IMR-90 (cell line): Measurements from ENCODE around the gene CPNE1. TPM values are rescaled to one million over a fixed set of nuclear protein-coding genes. Genes with fewer than 3 reads are reported as not detected.

ENCODE experiments used
- ATAC-seq: fragments of 200-7000 bp; cut with Tn5 transposase; 2 replicates; pipeline ENCODE4 v1.9.1; 2020; ENCODE audit warnings: low read depth, mild to moderate bottlenecking, moderate library complexity
- BruUV-seq: library from RNA; stranded (reverse); fragments of 400-500 nt; replicated peaks from 2 replicates; lab custom pipeline; 2021; lab: Mats Ljungman, UMichigan
- CTCF ChIA-PET: fragments of 300-600 bp; formaldehyde crosslinking; extraction: SDS; loops from one replicate; lab custom pipeline; 2021; ENCODE audit warnings: antibody characterized with exemption; lab: Yijun Ruan, JAX
- POLR2A ChIA-PET: fragments of 300-600 bp; sonication (Branson Sonifier 250); formaldehyde crosslinking; loops from one replicate; lab custom pipeline; 2022; ENCODE audit warnings: antibody characterized with exemption; ENCODE audit not compliant: unreplicated experiment; lab: Charles Lee
- DNase-seq: peaks from one replicate; pipeline ENCODE4 v3.0.0; 2013
- H2AFZ ChIP-seq: replicated peaks from 2 replicates; pipeline ENCODE3; 2013; ENCODE audit warnings: low read length, mild to moderate bottlenecking; ENCODE audit not compliant: poor library complexity
- H2AK5ac ChIP-seq: 2 replicates; pipeline ENCODE4 v1.6.1; 2013; ENCODE audit warnings: low read depth, low read length, inconsistent platforms
- H2AK9ac ChIP-seq: replicated peaks from 2 replicates; pipeline ENCODE3; 2013; ENCODE audit warnings: mild to moderate bottlenecking, low read depth, low read length, moderate library complexity; ENCODE audit not compliant: poor library complexity
- H2BK120ac ChIP-seq: 2 replicates; pipeline ENCODE4 v1.6.1; 2013; ENCODE audit warnings: low read depth, low read length, inconsistent platforms
- H2BK15ac ChIP-seq: 3 replicates; pipeline ENCODE4 v1.6.1; 2013; ENCODE audit warnings: low read depth, low read length, inconsistent platforms
- H2BK20ac ChIP-seq: 2 replicates; pipeline ENCODE4 v1.6.1; 2013; ENCODE audit warnings: low read depth, mild to moderate bottlenecking, inconsistent platforms, low read length, moderate library complexity
- H2BK5ac ChIP-seq: 2 replicates; pipeline ENCODE4 v1.6.1; 2013; ENCODE audit warnings: mild to moderate bottlenecking, low read depth, low read length, inconsistent platforms; ENCODE audit not compliant: poor library complexity, severe bottlenecking
- H3K14ac ChIP-seq: replicated peaks from 2 replicates; pipeline ENCODE4 v1.6.1; 2013; ENCODE audit warnings: low read depth, low read length, inconsistent platforms
- H3K18ac ChIP-seq: 2 replicates; pipeline ENCODE4 v1.6.1; 2013; ENCODE audit warnings: low read depth, low read length, control low read depth
- H3K23ac ChIP-seq: 2 replicates; pipeline ENCODE4 v1.6.1; 2013; ENCODE audit warnings: low read depth, low read length, inconsistent platforms
- H3K27ac ChIP-seq: 2 replicates; pipeline ENCODE4 v1.5.1; 2013; ENCODE audit warnings: mild to moderate bottlenecking, control low read depth, low read length; ENCODE audit not compliant: insufficient read depth
- H3K27me3 ChIP-seq: 2 replicates; pipeline ENCODE4 v1.6.1; 2013; ENCODE audit warnings: low read length; ENCODE audit not compliant: control insufficient read depth, insufficient read depth
- H3K36me3 ChIP-seq: 2 replicates; pipeline ENCODE4 v1.6.1; 2013; ENCODE audit warnings: low read length, mixed read lengths; ENCODE audit not compliant: control insufficient read depth, insufficient read depth
- H3K4ac ChIP-seq: 2 replicates; pipeline ENCODE4 v1.6.1; 2013; ENCODE audit warnings: low read depth, low read length, inconsistent platforms
- H3K4me1 ChIP-seq: 2 replicates; pipeline ENCODE4 v1.6.1; 2013; ENCODE audit warnings: low read length, mixed read lengths; ENCODE audit not compliant: control insufficient read depth, insufficient read depth
- H3K4me2 ChIP-seq: 2 replicates; pipeline ENCODE4 v1.6.1; 2013; ENCODE audit warnings: low read depth, mild to moderate bottlenecking, control low read depth, low read length, moderate library complexity
- H3K4me3 ChIP-seq: 2 replicates; pipeline ENCODE4 v1.5.1; 2013; ENCODE audit warnings: low read depth, mild to moderate bottlenecking, control low read depth, low read length, moderate library complexity; ENCODE audit not compliant: insufficient read depth
- H3K56ac ChIP-seq: 2 replicates; pipeline ENCODE4 v1.6.1; 2013; ENCODE audit warnings: low read length, inconsistent platforms; ENCODE audit not compliant: insufficient read depth; ENCODE audit errors: extremely low read depth
- H3K79me1 ChIP-seq, 2 experiments: 2 replicates each; pipeline ENCODE4 v1.6.1; 2013; ENCODE audit warnings: low read length in 2 of 2, inconsistent platforms in 1 of 2, low read depth in 1 of 2
- H3K9ac ChIP-seq: 2 replicates; pipeline ENCODE4 v1.6.1; 2013; ENCODE audit warnings: low read depth, low read length, control low read depth
- H3K9me1 ChIP-seq: 2 replicates; pipeline ENCODE4 v1.6.1; 2013; ENCODE audit warnings: low read length, inconsistent platforms; ENCODE audit not compliant: insufficient read depth
- H3K9me3 ChIP-seq: 2 replicates; pipeline ENCODE4 v1.6.1; 2013; ENCODE audit warnings: low read length; ENCODE audit not compliant: control insufficient read depth, insufficient read depth
- H4K20me1 ChIP-seq: 2 replicates; pipeline ENCODE4 v1.6.1; 2013; ENCODE audit warnings: low read length, inconsistent platforms; ENCODE audit not compliant: insufficient read depth
- H4K5ac ChIP-seq: 2 replicates; pipeline ENCODE4 v1.6.1; 2013; ENCODE audit warnings: mild to moderate bottlenecking, low read depth, low read length, control low read depth
- H4K8ac ChIP-seq, 2 experiments: 2 replicates each; pipeline ENCODE4 v1.6.1; 2013; ENCODE audit warnings: low read depth in 2 of 2, low read length in 2 of 2, control low read depth in 1 of 2, inconsistent platforms in 1 of 2
- H4K91ac ChIP-seq: 2 replicates; pipeline ENCODE4 v1.6.1; 2013; ENCODE audit warnings: low read depth, low read length, inconsistent platforms; ENCODE audit not compliant: insufficient read depth
- CEBPB ChIP-seq: IDR thresholded peaks from 2 replicates; pipeline ENCODE4 v1.6.1; 2012; ENCODE audit warnings: low read depth, low read length, improper control_type of control experiment
- CHD1 ChIP-seq: IDR thresholded peaks from 2 replicates; pipeline ENCODE4 v1.6.1; 2012; ENCODE audit warnings: low read depth, low read length, improper control_type of control experiment
- MAFK ChIP-seq: IDR thresholded peaks from 2 replicates; pipeline ENCODE4 v1.6.1; 2012; ENCODE audit warnings: low read depth, low read length, improper control_type of control experiment
- MXI1 ChIP-seq: IDR thresholded peaks from 2 replicates; pipeline ENCODE4 v1.6.1; 2012; ENCODE audit warnings: low read depth, mild to moderate bottlenecking, low read length, moderate library complexity, borderline replicate concordance
- WGBS, 2 experiments: methylation state at CpG; one replicate each; pipeline versions ENCODE4 v1.1.5 to v1.1.7; 2013; ENCODE audit warnings: missing lambda C conversion rate in 2 of 2; ENCODE audit not compliant: insufficient read length in 1 of 2; ENCODE audit errors: extremely low coverage in 2 of 2; 5-methylcytosine and 5-hydroxymethylcytosine counted together
- dilution Hi-C: fragments of 300-500 bp; cut with HindIII; formaldehyde crosslinking; loops from one replicate; pipeline ENCODE4 v1.14.3; 2018; ENCODE audit warnings: low sequenced_read_pairs; ENCODE audit not compliant: unreplicated experiment
- in situ Hi-C: fragments of 300-500 bp; cut with MboI; formaldehyde crosslinking; loops from 3 replicates; pipeline ENCODE4 v1.14.3; 2019; ENCODE audit warnings: low sequenced_read_pairs, inconsistent platforms, mixed read lengths
- intact Hi-C: fragments of 100-400 bp; cut with micrococcal nuclease; formaldehyde crosslinking; loops from 2 replicates; pipeline ENCODE4 v1.10.0; 2022
- polyA plus RNA-seq, 3 experiments: library from polyadenylated mRNA; depleted of rRNA; stranded (reverse); fragments of >200 nt; gene quantifications; 2 replicates each; pipeline ENCODE4 v1.2.3, GENCODE V29; 2012; ENCODE audit warnings: low replicate concordance in 1 of 3
- total RNA-seq: library from RNA; depleted of rRNA; stranded (reverse); fragments of >200 nt; gene quantifications from 2 replicates; pipeline ENCODE4 v1.2.3, GENCODE V29; 2012
- TF ChIP-seq, protein P1 (sequence below): conservative IDR thresholded peaks from 2 replicates; pipeline ENCODE4 v1.5.1; 2012; ENCODE audit warnings: mild to moderate bottlenecking, low read depth, low read length, improper control_type of control experiment

Gene CPNE1
- total and polyA plus RNA-seq, 2 of the 4 experiments (the other 2 are of a cell fraction) = 163 to 165 TPM

DNA sequence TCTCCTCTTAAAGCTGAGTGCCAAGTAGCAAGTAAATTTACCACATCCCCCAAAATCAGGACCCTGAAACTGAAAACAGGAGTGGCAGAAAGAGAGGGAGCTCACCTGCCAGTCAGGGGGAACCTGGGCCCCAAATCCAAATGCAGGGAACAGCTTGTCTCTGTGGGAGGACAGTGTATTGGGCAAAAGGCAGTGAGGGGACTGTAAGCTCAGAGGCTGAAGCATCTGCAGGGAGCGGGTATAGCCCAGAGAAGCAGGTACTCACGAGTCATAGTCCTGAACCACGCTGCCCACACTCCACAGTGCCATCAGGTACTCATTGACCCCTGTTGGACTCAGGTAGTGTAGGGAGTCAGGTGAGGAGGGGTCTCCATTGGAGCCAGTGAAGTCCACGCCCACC, 34.1 kb downstream of the CPNE1 start:
- Histone ChIP-seq H2BK20ac (no peak overlapping the region), H3K14ac (no peak overlapping the region), H2BK120ac (no peak overlapping the region), H2BK15ac (no peak overlapping the region), H3K4ac (no peak overlapping the region), H3K4me2 (no peak overlapping the region), H2AK9ac (no peak overlapping the region), H3K9me3 (no peaks in the 10 kb centered on the region), H4K91ac (no peak overlapping the region), H3K9me1 (peaks cover 29% of the 10 kb centered on the region), H3K27me3 (no peaks in the 10 kb centered on the region), H3K4me1 (peaks cover 3% of the 10 kb centered on the region; the same call in 1 of the 2 replicates), H3K36me3 (peaks cover 47% of the 10 kb centered on the region), H3K18ac (no peak overlapping the region), H4K20me1 (peaks cover 44% of the 10 kb centered on the region), H2BK5ac (no peak overlapping the region), H3K4me3 (no peak overlapping the region), H2AK5ac (no peak overlapping the region), H3K56ac (no peak overlapping the region), H4K5ac (no peak overlapping the region), H3K23ac (no peak overlapping the region), H4K8ac (no peak overlapping the region), H3K27ac (no peak overlapping the region), H2AFZ (no peak overlapping the region), H3K9ac (no peak overlapping the region), H3K79me1 (peaks cover 29 to 63% of the 10 kb centered on the region in 2 experiments)
- WGBS, 2 experiments = no CpG with 5 or more reads among the region's 4 CpGs
- ATAC-seq = no peak
- BruUV-seq = no TSS peak
- no peak for TF ChIP-seq MAFK
- TF ChIP-seq MXI1 = no peak
- no peak for TF ChIP-seq CEBPB
- TF ChIP-seq, protein P1, sequence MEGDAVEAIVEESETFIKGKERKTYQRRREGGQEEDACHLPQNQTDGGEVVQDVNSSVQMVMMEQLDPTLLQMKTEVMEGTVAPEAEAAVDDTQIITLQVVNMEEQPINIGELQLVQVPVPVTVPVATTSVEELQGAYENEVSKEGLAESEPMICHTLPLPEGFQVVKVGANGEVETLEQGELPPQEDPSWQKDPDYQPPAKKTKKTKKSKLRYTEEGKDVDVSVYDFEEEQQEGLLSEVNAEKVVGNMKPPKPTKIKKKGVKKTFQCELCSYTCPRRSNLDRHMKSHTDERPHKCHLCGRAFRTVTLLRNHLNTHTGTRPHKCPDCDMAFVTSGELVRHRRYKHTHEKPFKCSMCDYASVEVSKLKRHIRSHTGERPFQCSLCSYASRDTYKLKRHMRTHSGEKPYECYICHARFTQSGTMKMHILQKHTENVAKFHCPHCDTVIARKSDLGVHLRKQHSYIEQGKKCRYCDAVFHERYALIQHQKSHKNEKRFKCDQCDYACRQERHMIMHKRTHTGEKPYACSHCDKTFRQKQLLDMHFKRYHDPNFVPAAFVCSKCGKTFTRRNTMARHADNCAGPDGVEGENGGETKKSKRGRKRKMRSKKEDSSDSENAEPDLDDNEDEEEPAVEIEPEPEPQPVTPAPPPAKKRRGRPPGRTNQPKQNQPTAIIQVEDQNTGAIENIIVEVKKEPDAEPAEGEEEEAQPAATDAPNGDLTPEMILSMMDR = no peak
- no peak for TF ChIP-seq CHD1
- dilution Hi-C loops (no loop called here), in situ Hi-C loops (no loop called here), intact Hi-C loops (no loop called here)
- DNase-seq = no peak
- ChIA-PET CTCF (no interaction called here), POLR2A (no interaction called here)
